ENCODE results near the gene ARL14EP.
A peak's percentile ranks its signal among the peaks of the same experiment; 100 is the strongest.

Gene ARL14EP

DNA sequence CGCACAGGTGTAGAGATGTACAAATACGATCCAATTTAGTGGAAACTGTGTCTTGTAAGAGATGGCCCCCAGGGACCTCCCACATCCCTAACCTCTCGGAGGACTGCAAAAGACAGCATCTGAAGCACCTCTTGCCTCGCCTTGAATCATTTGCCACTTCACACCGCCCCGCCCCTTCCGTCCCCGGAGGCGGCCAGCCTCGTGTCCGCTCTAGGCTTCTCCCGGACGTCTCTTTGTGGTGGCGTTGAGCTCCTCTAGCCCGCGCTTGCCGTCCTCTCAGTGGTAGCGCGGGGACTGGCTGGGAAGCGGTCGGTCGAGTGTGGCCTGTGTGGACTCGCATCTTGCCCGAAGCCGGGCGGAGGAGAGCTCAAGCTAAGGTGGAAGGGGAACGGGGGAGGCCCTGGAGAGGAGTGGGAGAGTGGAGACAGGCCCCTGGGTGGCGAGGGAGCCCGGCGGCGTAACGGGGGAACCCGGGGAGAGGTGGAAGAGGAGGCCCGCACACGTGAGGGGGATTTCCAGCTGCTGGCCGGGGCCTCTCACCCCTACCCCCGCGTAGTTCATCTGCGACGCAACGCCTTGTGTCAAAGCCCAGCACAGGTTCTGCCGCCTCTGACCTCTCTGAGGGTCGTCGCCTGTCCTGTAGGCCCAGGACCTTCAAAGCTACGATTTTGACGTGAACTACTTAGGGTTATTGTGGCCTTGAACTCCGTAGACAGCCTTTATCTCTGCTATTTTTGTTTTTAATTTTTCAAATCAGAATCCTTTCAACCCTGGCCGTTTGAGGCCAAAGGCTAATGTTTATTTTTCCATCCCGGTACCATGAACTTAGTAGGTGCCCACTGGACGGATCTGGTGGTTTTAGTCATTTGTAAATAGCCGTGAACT, at the start of gene ARL14EP:
TSS of gene ARL14EP (plus strand) at position 279 of the 885 bp plus-strand sequence. CDS start 7,845 bp downstream, outside the sequence.
- peak within 1 kb of the TSS; percentile 70 to 75 for H3K4me3 ChIP-seq (replicated peaks in 1 of 2; ENCODE audit: low read depth in 2 of 2, low read length in 2 of 2)
- peak; percentile 97 to 98 for DNase-seq (ENCODE audit: low read depth in 2 of 2)
- TF ChIP-seq, protein P1, sequence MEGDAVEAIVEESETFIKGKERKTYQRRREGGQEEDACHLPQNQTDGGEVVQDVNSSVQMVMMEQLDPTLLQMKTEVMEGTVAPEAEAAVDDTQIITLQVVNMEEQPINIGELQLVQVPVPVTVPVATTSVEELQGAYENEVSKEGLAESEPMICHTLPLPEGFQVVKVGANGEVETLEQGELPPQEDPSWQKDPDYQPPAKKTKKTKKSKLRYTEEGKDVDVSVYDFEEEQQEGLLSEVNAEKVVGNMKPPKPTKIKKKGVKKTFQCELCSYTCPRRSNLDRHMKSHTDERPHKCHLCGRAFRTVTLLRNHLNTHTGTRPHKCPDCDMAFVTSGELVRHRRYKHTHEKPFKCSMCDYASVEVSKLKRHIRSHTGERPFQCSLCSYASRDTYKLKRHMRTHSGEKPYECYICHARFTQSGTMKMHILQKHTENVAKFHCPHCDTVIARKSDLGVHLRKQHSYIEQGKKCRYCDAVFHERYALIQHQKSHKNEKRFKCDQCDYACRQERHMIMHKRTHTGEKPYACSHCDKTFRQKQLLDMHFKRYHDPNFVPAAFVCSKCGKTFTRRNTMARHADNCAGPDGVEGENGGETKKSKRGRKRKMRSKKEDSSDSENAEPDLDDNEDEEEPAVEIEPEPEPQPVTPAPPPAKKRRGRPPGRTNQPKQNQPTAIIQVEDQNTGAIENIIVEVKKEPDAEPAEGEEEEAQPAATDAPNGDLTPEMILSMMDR (IDR thresholded peaks at IDR 0.05; ENCODE audit: low read depth, low read length) = no peak

DNA sequence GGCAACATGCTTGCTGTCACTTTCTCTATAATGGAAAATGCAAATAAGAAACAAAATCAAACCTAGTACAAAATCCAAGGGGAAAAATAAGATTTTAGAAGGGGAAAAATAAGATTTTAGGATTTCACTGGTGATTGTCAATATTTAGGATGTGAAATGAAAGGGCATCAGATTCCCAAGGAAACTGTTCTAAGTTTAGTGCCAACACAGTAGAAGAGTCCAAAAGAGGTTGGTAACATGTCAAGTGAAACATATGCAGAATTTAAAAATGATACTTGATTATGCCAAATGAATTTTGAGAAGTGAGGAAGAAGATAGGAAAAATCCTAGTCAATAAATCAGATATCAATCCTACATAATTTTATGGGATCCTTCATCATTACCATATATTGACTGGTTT, 45.7 kb upstream of the ARL14EP start:
- no peak for DNase-seq (ENCODE audit: low read depth in 2 of 2)
- H3K4me3 ChIP-seq (replicated peaks in 1 of 2; ENCODE audit: low read depth in 2 of 2, low read length in 2 of 2) = no peak overlapping the region
- TF ChIP-seq, protein P1 (IDR thresholded peaks at IDR 0.05; ENCODE audit: low read depth, low read length) = no peak

DNA sequence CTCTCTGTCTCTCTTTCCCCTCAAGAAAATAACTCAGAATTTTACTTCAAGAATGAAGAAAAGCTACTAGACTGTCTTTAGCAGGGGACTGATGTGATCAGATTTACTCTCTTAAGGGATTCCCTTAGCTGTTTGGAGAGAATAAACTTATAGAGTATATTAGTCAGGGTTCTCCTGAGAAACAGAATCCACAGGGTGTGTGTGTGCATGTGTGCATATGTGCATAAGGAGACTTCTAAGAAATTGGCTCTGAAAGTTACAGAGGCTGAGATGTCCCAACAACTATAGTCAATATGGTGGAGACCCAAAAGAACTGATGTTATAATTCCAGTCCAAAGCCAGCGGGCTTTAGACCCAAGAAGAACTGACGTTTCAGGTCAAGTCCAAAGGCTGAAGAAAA, 43.1 kb upstream of the ARL14EP start:
- DNase-seq (ENCODE audit: low read depth in 2 of 2) = no peak
- TF ChIP-seq, protein P1 (IDR thresholded peaks at IDR 0.05; ENCODE audit: low read depth, low read length) = no peak
- H3K4me3 ChIP-seq (replicated peaks in 1 of 2; ENCODE audit: low read depth in 2 of 2, low read length in 2 of 2) = no peak overlapping the region

DNA sequence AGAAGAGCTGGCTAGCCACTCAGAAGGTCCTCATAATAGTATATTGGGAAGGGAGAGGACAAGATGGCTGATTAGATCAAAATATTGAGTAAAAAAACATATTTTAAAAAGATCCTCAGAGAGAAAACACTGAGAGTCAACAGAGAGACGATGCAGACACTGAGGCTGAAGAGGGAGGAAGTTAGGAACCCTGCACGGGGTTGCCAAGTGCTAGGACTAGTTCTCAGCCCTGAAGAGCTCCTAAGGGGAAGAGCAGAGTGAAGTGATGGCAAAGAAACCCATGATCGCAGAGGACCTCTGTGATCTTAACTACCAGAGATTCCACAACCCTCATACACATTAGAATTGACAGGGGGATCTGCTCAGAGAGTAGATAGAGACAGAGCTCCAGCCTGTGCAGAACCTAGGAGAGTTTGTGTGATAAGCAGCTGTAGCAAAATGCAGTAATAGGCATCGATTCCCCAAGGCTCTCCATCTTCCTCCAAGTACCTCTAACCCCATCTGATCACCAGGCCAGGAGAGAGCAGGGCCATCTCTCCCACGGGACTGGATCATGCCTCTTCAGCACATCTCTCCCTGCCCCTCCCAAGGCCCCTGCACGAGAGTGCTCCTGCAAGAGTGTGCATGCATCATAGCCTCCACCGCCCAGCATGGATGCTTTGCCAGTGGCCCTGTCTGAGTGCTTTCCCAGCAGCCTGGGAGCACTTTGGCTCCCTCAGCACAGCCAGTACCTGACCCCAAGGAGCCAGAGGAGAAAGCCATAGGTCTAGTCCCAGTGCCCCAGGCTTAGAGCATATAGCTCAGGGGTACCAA, 41.2 kb upstream of the ARL14EP start:
- no peak overlapping the region for H3K4me3 ChIP-seq (replicated peaks in 1 of 2; ENCODE audit: low read depth in 2 of 2, low read length in 2 of 2)
- TF ChIP-seq, protein P1 (IDR thresholded peaks at IDR 0.05; ENCODE audit: low read depth, low read length) = no peak
- no peak for DNase-seq (ENCODE audit: low read depth in 2 of 2)

DNA sequence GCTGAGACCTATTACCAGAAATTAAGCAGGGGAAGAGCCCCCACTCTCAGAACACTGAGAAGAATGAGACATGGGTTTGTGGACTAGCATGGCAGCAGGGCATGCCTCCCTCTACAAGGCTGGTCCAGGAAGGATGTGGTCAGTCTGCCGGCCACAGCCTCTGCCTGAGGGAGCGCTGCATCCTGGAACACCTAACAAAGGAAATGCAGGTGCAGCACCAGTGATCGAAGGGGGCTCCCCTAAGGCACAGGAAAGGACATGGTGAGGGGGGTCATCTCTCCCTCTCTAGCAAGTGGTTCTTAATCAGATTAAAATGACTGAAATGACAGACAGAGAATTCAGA, 40.6 kb upstream of the ARL14EP start:
- TF ChIP-seq, protein P1 (IDR thresholded peaks at IDR 0.05; ENCODE audit: low read depth, low read length) = no peak
- H3K4me3 ChIP-seq (replicated peaks in 1 of 2; ENCODE audit: low read depth in 2 of 2, low read length in 2 of 2) = no peak overlapping the region
- no peak for DNase-seq (ENCODE audit: low read depth in 2 of 2)

DNA sequence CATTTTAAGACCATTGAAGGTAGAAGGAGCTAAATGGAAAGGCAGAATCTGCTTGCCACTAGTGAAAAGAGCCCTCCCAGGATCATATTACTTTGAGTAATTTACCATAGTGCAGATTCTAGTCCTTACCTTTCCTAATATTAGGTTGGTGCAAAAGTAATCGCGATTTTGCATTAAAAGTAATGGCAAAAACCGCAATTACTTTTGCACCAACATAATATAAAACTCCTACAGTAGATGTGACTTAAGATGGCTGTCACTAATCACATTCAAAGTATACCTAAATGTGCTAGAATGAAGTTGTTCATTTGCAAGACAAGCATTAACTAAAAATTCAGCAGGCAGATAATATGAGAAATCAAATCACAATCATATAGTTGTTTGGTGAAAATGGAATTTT, 38.1 kb upstream of the ARL14EP start:
- no peak overlapping the region for H3K4me3 ChIP-seq (replicated peaks in 1 of 2; ENCODE audit: low read depth in 2 of 2, low read length in 2 of 2)
- TF ChIP-seq, protein P1 (IDR thresholded peaks at IDR 0.05; ENCODE audit: low read depth, low read length) = no peak
- DNase-seq (ENCODE audit: low read depth in 2 of 2) = no peak
